ENCODE measurements around the gene ATRN.

GRCh38 chr20:3432844-3433243 lies 38.0 kb upstream of the ATRN start:
- TF ChIP-seq CTCF (IDR thresholded peaks at IDR 0.05) (no peak), POLR2A (IDR thresholded peaks at IDR 0.05) (no peak)

All from right lobe of liver (tissue), 4 donors.